HG03575 (cell line): Measurements from ENCODE around the gene RARG.
"Not testable (repeated sequence)": the region's sequence is repeated elsewhere in the genome, so short reads cannot be mapped to it uniquely, and the experiment has no call there.

Experiments used
- ATAC-seq: cut with Tn5 transposase; IDR thresholded peaks from one replicate; pipeline ENCODE4 v1.9.1; 2021; ENCODE audit not compliant: unreplicated experiment, insufficient number of reproducible peaks, low FRiP score; ENCODE audit errors: extremely low read depth

The RARG gene

GRCh38 chr12:53214687-53215455, 17.1 kb downstream of the RARG start:
- no peak for ATAC-seq

DNA sequence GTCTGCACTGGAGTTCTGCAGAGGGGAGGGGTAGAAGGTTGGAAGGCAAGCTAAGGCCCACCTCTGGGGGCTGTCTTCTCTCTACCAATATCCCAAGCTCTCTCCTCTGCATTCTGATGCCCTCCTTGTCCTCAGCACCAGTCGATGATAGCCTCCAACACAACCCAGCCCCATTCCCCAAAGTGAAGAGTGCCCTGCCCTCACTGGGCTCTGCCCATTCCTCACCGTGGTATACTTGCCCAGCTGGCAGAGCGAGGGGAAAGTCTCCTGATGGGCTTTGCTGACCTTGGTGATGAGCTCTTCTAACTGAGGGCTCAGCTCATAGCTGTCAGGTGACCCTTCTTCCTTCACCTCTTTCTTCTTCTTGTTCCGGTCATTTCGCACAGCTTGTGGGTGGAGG, 17.8 kb downstream of the RARG start:
- no peak for ATAC-seq

DNA sequence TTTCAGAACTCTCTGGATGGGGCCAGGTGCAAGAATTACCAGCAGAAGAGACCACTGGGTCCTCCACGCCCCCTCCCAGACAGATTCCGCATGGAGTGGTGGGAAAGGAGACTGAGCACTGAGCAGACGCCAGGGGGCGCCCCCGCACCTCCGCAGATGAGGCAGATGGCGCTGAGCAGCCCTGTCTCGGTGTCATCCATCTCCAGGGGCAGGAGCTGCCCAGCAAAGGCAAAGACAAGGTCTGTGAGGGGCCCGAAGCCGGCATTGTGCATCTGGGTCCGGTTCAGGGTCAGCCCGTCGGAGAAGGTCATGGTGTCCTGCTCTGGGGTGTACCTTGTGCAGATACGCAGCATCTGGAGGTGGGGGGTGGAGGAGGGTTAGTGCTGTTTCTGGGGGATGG, 18.7 kb downstream of the RARG start:
- ATAC-seq, result no peak

DNA sequence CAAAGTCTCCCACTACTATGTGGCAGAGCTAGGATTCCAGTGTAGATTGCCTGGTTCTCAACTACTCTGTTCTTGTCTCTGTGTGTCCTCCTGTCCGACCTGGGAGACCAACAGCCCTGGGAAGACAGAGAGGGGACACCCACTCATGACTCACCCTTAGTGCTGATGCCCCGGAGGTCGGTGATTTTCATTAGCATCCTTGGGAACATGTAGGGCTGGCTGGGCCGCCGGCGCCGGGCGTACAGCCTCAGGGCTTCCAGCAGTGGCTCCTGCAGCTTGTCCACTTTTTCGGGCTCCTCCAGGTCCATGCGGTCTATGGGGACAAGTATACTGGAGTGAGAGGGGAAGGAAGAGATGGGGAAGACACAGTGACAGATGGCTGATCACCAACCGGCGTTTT, 19.1 kb downstream of the RARG start:
- no peak for ATAC-seq

- ATAC-seq, result no peak
Measured at GRCh38 chr12:53211476-53212381, 20.3 kb downstream of the RARG start.

GRCh38 chr12:53210843-53211242, 21.2 kb downstream of the RARG start:
- no peak for ATAC-seq

GRCh38 chr12:53208877-53209463, 23.0 kb downstream of the RARG start:
- no peak for ATAC-seq

DNA sequence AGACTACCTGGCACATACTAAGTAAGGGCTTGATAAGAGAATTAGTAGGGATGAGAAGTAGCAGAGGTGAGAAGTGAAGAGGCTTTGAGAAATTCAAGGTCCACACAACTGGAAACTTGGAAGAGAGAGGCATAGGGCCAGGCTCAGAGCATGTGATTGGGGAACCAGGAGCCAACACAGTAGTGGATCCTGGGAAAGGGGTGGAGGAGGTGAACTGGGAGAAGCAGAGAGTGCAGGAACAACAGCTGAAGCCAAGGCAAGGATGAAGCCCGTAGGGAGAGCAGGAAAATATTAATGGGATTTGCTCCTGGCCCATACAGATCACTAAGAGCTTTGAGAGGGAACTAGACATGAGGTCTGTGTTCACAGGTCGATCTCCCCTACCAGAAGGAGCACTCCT, 23.6 kb downstream of the RARG start:
- ATAC-seq, result no peak

DNA sequence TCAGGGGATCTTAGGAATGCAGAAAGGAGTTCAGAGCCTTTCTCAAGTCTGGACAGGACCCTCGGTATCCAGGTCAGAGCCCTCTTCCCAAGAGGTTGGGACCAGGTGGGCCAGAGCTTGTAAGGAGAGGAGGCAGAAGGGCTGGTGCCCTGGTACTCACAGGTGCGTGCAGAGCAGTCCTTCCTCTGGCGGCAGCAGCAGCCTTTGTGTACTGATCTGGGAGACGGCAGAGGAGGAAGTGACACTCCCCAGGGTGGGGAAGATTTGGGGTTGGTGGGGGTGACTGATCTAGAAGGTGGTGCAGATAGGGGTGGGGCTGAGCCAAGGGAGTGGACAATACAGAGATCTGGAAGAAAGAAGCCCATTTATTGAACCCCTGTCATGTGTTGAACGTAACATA, 25.0 kb downstream of the RARG start, which contains the start of gene ITGB7:
ITGB7 (minus strand) TSS at position 210 of the 400 bp plus-strand sequence. CDS start 6,808 bp downstream, outside the sequence.
- no peak for ATAC-seq

- ATAC-seq, result peak; percentile 34
Measured at GRCh38 chr12:53205747-53206419, 26.1 kb downstream of the RARG start.

DNA sequence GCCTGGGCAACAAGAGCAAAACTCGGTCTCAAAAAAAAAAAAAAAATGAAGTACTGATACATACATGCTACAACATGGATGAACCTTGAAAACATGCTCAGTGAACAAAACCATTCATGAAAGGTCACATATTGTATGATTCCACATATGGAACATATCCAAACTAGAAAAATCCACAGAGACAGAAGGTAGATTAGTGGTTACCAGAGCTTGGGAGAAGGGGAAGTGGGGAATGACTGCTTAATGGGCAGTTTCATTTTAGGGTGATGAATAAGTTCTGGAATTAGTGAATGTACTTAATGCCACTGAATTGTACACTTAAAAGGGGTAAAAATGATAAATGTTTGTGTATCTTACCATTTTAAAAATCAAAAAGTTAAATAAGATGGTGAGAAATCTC, 27.7 kb downstream of the RARG start:
- ATAC-seq, result no peak

DNA sequence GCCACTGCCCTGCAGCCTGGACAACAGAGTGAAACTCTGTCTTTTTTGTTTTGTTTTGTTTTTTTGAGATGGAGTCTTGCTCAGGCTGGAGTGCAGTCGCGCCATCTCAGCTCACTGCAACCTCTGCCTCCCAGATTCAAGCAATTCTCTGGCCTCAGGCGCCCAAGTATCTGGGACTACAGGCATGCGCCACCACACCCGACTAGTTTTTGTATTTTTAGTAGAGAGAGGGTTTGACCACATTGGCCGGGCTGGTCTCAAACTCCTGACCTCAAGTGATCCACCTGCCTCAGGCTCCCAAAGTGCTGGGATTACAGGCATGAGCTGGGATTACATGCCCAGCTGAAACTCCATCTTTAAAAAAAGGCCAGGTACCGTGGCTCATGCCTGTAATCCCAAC, 29.7 kb downstream of the RARG start:
- not testable (repeated sequence) for ATAC-seq

DNA sequence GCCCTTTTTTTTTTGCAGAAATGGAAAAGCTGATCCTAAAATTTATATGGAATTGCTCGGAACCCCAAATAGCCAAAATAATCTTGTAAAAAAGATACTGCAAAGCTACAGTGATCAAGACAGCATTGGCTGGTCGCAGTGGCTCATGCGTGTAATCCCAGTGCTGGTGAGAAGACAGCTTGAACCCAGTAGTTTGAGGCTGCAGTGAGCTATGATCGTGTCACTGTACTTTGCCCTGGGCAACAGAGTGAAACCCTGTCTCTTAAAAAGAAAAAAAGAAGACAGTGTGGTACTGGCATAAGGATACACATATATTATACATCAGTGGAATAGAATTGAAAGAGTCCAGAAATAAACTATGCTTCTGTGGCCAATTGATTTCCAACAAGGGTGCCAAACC, 30.4 kb downstream of the RARG start:
- no peak for ATAC-seq

- ATAC-seq, result no peak
Measured at GRCh38 chr12:53201177-53201541, 30.9 kb downstream of the RARG start.

DNA sequence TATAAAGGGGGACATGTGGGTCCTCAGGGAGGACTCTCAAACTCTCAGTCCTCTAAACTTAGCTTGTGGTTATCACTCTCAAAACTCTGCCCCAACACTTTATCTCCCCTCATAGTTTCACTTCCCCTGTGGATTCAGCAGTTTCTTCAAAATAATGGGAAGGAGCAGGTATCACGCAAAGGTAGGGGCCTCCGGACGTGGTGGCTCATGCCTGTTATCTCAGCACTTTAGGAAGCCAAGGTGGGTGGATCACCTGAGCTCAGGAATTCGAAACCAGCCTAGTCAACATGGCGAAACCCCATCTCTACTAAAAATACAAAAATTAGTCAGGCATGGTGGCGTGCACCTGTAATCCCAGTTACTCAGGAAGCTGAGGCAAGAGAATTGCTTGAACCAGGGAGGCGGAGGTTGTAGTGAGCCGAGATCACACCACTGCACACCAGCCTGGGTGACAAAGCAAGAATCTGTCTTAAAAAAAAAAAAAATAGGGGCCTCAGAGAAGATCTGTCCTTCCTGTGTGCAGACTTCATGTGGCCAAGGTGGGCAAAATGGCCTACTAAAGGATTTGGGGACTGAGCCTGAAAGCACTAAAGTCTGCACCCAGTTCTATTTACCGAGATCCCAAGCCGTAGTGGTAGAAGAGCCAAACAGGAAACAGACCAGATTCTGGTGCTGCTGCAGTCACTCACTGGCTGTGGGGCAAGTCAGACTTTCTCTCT, 31.4 kb downstream of the RARG start:
- ATAC-seq, result no peak

GRCh38 chr12:53200107-53200457, 31.9 kb downstream of the RARG start:
- ATAC-seq, result no peak

DNA sequence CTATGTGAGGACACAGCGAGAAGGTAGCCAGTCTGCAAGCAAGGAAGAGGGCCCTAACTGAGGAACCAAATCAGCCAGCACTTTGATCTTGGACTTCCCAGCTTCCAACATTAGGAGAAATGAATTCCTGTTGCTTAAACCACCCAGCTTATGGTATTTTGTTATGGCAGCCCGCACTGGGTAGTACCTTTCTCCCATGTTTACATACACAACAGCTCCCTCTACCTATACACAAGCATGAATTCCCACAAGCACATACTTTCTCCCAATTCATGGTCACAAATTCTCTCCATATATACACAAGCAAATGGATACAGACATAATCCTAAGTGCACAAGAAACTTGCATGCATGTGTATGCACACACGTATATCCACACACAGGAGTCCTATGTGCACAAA, 32.3 kb downstream of the RARG start:
- ATAC-seq, result no peak

- no peak for ATAC-seq
Measured at GRCh38 chr12:53198486-53199110, 33.4 kb downstream of the RARG start.
